Esophagus muscularis mucosa (tissue), 4 donors: ENCODE measurements around the gene FZD10.

Source experiments
- CTCF ChIP-seq, 3 experiments: fragments of 200-600 bp in 2 of 3; fragments of 450-650 bp in 1 of 3; sonication (generic) in 2 of 3; IDR thresholded peaks; one replicate each; pipeline ENCODE4 v1.5.1; 2017 to 2019; ENCODE audit warnings: antibody characterized with exemption in 3 of 3, mild to moderate bottlenecking in 2 of 3, moderate library complexity in 1 of 3
- EP300 ChIP-seq: sonication (generic); formaldehyde crosslinking; IDR thresholded peaks from one replicate; pipeline ENCODE4 v1.6.1; 2017; ENCODE audit warnings: antibody characterized with exemption
- POLR2A ChIP-seq: fragments of 450-650 bp; IDR thresholded peaks from one replicate; pipeline ENCODE4 v1.6.1; 2017; ENCODE audit warnings: antibody characterized with exemption, moderate library complexity, mild to moderate bottlenecking, low read depth

- TF ChIP-seq CTCF (IDR thresholded peaks at IDR 0.05) (no peak), POLR2A (no peak), EP300 (no peak)
Measured at GRCh38 chr12:130199581-130200390, 37.5 kb downstream of the FZD10 start.
